ENCODE measurements around the gene DOCK6.

- no peak for TF ChIP-seq CTCF (IDR thresholded peaks at IDR 0.05; ENCODE audit: poor library complexity)
- TF ChIP-seq EZH2 (IDR thresholded peaks at IDR 0.05; ENCODE audit: borderline replicate concordance) = no peak
- no peak for TF ChIP-seq EZH2phosphoT487 (IDR thresholded peaks at IDR 0.05; ENCODE audit: low read depth, severe bottlenecking, unreplicated experiment)
Observed at GRCh38 chr19:11154683-11155047, 107.7 kb downstream of the DOCK6 start.

Measured in hepatocyte (in vitro differentiated cells).